SKM-1 treated with dmso at 0.1 percent for 144 hours (cell line): ENCODE results near the gene MEX3A.
"Not testable (repeated sequence)": the region's sequence is repeated elsewhere in the genome, so short reads cannot be mapped to it uniquely, and the experiment has no call there.

Experiments
- DNase-seq: peaks from one replicate; lab custom pipeline; 2025; ENCODE audit not compliant: unreplicated experiment; lab: John Stamatoyannopoulos, UW

MEX3A gene

GRCh38 chr1:156082309-156083091 is at the start of gene MEX3A:
Gene MEX3A (minus strand): TSS chr1:156082465. CDS start chr1:156081998, 467 bp downstream.
- DNase-seq = peak; percentile 48

DNA sequence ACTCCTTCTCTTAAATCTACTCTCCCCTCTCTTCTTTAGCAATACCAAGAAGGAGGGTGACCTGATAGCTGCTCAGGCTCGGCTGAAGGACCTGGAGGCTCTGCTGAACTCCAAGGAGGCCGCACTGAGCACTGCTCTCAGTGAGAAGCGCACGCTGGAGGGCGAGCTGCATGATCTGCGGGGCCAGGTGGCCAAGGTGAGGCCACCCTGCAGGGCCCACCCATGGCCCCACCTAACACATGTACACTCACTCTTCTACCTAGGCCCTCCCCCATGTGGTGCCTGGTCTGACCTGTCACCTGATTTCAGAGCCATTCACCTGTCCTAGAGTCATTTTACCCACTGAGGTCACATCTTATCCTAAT is 48.3 kb upstream of the MEX3A start:
- DNase-seq = no peak

- DNase-seq = peak; percentile 64
These were observed 47.7 kb upstream of the MEX3A start for GRCh38 chr1:156129687-156130577.

DNA sequence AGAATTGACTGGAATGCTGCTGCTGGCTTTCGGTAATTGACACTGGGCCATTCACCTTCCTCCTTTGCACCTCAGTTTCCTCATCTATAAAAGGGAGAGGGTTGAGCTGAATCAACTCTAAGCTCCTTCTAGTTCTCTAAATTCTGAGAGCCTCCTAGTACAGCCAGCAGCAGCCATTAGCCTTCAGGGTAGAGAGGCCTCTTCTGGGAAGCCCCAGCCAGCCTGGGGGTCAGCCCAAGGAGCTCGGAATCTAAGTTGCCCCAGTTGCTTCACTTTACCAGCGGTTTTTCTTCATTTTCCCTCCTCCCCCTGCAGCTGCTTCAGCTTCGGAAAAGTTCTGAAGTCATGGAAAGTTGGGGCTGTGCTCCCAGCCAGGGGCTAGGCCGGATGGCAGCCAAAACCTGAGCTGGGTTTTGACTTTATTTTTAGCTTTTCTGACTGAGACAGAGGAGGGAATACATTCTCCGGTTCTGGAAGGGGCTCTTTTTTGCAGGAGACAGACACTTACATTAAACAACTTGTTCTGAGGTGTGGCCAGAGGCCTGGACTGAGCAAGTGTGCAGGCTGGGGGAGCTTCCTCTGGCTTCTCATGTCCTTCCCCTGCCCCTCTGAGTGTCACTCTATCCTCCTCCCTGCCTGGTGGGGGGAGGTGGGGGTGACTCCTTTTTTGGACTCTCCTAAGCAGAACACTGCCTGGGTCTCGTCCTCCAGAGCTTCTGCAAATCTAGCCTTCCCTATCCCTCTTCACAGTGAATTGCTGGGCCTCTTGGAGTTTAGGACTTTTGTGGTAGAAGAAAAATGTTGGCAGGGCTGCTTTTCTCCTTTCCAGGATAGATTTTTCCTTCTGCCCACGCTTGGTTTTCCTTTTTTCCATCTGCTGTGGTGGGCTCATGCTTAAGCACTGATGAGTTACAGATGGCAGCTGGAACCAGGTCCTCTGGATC is 46.7 kb upstream of the MEX3A start:
- DNase-seq = peak; percentile 56

GRCh38 chr1:156128308-156128653 is 46.0 kb upstream of the MEX3A start:
- no peak for DNase-seq

DNA sequence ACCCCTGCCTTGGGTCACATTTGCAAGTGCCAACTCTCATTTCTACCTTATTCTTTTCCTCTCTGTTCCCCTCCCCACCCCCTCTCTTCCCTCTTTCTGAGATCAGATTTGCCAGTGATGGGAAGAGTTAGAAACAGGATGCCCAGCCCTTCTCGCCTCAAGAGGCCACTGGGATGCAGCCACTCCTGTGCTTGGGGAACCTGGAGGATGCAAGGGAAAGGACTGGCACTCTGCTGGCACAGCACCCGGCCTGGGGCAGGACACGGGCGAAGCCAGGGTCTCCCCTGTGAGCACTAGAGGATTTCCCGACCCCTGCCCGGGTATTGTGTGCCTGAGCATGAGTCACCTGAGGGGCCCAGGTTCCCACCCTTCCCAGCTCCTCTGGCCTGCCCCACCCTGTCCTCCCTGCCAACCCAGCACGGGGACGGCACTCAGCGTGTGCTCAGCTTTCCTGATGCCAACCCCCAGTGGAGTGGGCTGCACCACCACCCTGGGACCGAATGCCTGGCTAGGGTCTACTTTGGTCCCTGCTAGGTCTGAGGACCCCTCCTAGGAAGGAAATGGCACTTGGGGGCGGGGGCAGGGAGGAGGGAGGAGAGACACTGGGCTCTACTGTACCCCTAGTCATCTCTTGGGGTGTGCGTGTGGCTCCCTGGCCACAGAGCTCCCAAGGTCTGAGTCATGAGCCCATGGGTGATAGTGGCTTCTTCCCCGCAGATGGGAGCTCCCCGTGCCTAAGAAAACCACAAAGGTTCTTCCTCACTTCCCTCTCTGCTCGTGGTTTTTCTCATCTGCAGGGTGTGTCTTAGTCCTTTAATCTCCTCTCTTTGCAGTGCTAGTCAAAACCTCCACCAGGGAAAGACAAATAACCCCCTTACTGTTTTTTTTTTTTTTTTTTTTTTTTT is 44.6 kb upstream of the MEX3A start:
- DNase-seq = peak; percentile 98

GRCh38 chr1:156126043-156126629 is 43.9 kb upstream of the MEX3A start:
- DNase-seq = peak; percentile 96

GRCh38 chr1:156125544-156125943 is 43.3 kb upstream of the MEX3A start:
- not testable (repeated sequence) for DNase-seq

DNA sequence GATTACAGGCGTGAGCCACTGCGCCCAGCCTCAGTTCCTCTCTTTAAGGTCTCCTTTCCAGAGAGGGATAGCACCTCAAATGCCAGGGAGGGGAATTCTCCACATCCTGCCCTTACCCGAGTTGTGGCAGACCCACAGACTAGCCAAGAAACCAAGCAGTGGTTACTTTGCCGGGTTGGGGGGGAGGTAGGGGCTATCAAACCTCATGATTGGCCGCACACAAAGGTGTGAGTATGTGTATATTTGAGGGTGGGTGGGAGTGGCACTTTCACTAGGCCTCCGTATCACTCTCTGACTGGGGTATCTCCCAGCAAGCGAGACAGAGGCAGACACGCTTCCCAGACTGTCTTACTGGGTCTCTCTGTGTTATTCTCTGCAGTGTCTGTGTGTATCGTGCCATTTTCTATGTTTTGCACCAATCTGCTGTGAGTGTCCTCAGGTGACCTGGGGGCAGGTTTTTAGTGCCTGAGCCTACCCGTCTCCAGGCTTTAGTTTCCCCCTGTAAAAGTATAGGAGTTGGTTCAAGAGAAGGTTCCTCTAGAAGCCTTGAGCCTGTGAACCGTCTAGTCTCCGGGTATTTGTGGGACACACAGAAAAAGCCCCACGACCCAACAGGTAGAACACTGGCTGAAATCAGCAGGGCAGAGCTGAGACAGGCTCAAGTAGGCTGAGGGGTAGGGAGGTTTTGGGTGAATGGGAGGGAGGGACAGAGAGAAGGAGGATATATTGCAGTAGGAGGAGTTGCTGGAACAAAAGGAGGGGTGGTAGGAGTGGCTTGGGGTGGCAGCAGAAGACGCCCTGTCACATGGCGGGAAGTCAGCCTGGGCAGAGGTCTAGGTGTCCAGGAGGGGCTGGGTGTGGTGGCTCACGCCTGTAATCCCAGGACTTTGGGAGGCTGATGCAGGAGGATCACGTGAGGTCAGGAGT is 42.6 kb upstream of the MEX3A start:
- DNase-seq = no peak

- DNase-seq = peak; percentile 74
These were observed 41.3 kb upstream of the MEX3A start for GRCh38 chr1:156123356-156124196.

GRCh38 chr1:156122519-156123355 is 40.5 kb upstream of the MEX3A start:
- no peak for DNase-seq

- no peak for DNase-seq
These were observed 39.8 kb upstream of the MEX3A start for GRCh38 chr1:156122086-156122485.

GRCh38 chr1:156121457-156121856 is 39.2 kb upstream of the MEX3A start:
- DNase-seq = no peak

- not testable (repeated sequence) for DNase-seq
These were observed 38.7 kb upstream of the MEX3A start for GRCh38 chr1:156121005-156121404.

DNA sequence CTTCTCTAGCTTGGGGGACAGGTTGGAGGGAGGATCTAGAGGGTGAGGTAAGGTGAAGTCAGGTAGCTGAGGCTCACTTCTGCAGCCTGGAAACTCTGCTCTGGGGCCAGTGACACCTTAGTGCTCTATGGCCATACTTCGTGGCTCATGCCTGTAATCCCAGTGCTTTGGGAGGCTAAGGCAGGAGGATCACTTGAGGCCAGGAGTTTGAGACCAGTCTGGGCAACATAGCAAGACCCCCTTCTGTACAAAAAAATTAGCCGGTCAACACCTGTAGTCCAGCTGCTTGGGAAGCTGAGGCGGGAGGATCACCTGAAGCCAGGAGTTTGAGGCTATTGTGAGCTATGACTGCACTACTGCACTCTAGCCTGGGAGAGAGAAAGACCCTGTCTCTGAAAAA is 38.1 kb upstream of the MEX3A start:
- no peak for DNase-seq

- peak; percentile 88 for DNase-seq
These were observed 37.4 kb upstream of the MEX3A start for GRCh38 chr1:156119503-156120209.
